ENCODE measurements around the gene EVPL. TPM values are rescaled to one million over a fixed set of nuclear protein-coding genes. Genes with fewer than 3 reads are reported as not detected.

EVPL gene
- total and polyA plus RNA-seq, 2 of the 13 experiments (the other 11 are each of a cell fraction or from before 2014, with no cell fraction given): 2.1 to 8.2 TPM

DNA sequence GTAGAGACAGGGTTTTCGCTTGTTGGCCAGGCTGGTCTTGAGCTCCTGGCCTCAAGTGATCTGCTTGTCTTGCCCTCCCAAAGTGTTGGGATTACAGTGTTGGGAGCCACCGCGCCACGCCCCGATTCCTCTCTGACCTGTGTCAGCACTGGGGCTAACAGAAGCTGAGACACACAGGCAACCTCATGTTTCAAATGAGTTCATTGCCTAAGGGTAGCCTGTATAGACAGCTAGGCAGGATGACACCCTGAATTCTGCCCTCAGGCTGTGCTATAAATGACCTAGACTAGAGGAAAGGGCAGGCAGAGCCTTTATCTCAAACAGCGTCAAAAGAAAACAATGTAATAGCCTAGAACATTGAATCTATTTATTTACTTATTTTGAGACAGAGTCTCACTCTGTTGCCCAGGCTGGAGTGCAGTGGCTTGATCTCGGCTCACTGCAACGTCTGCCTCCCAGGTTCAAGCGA, 28.7 kb downstream of the EVPL start (continued):
- TF ChIP-seq, protein P1, sequence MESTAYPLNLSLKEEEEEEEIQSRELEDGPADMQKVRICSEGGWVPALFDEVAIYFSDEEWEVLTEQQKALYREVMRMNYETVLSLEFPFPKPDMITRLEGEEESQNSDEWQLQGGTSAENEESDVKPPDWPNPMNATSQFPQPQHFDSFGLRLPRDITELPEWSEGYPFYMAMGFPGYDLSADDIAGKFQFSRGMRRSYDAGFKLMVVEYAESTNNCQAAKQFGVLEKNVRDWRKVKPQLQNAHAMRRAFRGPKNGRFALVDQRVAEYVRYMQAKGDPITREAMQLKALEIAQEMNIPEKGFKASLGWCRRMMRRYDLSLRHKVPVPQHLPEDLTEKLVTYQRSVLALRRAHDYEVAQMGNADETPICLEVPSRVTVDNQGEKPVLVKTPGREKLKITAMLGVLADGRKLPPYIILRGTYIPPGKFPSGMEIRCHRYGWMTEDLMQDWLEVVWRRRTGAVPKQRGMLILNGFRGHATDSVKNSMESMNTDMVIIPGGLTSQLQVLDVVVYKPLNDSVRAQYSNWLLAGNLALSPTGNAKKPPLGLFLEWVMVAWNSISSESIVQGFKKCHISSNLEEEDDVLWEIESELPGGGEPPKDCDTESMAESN (CRISPR knock-in tag; conservative IDR thresholded peaks at IDR 0.05): no peak
- no peak for TF ChIP-seq MTF2 (CRISPR knock-in tag; IDR thresholded peaks at IDR 0.05; ENCODE audit: borderline replicate concordance)
- TF ChIP-seq ZNF781 (CRISPR knock-in tag; IDR thresholded peaks at IDR 0.05; ENCODE audit: borderline replicate concordance, not compliant biosample characterization): peak; percentile 58
- TF ChIP-seq ZNF672 (CRISPR knock-in tag; IDR thresholded peaks at IDR 0.05): no peak
- TF ChIP-seq GABPA (IDR thresholded peaks at IDR 0.05; ENCODE audit: low read depth, low read length): no peak
- TF ChIP-seq GABPA (CRISPR knock-in tag; IDR thresholded peaks at IDR 0.05; ENCODE audit: low read depth): peak; percentile 31; the same call in 1 of the 2 replicates
- TF ChIP-seq KAT8 (CRISPR knock-in tag; IDR thresholded peaks at IDR 0.05): peak; percentile 22; the same call in 1 of the 2 replicates
- peak; percentile 20; the same call in 1 of the 2 replicates for TF ChIP-seq MIXL1 (CRISPR knock-in tag; IDR thresholded peaks at IDR 0.05)
- TF ChIP-seq MBD4 (IDR thresholded peaks at IDR 0.05; ENCODE audit: borderline replicate concordance, low read length): no peak
- no peak for TF ChIP-seq PHB2 (IDR thresholded peaks at IDR 0.05; ENCODE audit: partially characterized antibody)
- TF ChIP-seq KLF11 (CRISPR knock-in tag; IDR thresholded peaks at IDR 0.05): no peak
- TF ChIP-seq, protein P2, sequence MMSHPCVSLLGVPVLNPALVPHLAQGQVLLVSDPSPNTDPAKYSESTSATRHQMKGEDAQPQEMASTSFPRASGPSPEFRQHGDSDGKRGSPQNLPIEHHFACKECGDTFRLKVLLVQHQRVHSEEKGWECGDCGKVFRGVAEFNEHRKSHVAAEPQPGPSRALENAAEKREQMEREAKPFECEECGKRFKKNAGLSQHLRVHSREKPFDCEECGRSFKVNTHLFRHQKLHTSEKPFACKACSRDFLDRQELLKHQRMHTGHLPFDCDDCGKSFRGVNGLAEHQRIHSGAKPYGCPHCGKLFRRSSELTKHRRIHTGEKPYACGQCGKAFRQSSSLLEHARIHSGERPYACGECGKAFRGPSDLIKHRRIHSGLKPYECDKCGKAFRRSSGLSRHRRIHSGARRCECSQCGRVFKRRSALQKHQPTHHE (CRISPR knock-in tag; IDR thresholded peaks at IDR 0.05; ENCODE audit: borderline replicate concordance): no peak
- TF ChIP-seq, protein P3, sequence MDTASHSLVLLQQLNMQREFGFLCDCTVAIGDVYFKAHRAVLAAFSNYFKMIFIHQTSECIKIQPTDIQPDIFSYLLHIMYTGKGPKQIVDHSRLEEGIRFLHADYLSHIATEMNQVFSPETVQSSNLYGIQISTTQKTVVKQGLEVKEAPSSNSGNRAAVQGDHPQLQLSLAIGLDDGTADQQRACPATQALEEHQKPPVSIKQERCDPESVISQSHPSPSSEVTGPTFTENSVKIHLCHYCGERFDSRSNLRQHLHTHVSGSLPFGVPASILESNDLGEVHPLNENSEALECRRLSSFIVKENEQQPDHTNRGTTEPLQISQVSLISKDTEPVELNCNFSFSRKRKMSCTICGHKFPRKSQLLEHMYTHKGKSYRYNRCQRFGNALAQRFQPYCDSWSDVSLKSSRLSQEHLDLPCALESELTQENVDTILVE (CRISPR knock-in tag; IDR thresholded peaks at IDR 0.05): no peak
- peak; percentile 12 for TF ChIP-seq ELF3 (CRISPR knock-in tag; IDR thresholded peaks at IDR 0.05)
- TF ChIP-seq ZNF501 (CRISPR knock-in tag; IDR thresholded peaks at IDR 0.05): peak; percentile 50; the same call in 1 of the 2 replicates
- peak; percentile 13; the same call in 1 of the 2 replicates for TF ChIP-seq YEATS2 (CRISPR knock-in tag; IDR thresholded peaks at IDR 0.05; ENCODE audit: borderline replicate concordance)
- peak; percentile 43; the same call in 1 of the 2 replicates for TF ChIP-seq ERF (CRISPR knock-in tag; IDR thresholded peaks at IDR 0.05)
- peak; percentile 98 for TF ChIP-seq ZNF121 (CRISPR knock-in tag; IDR thresholded peaks at IDR 0.05)
- TF ChIP-seq MZF1 (CRISPR knock-in tag; IDR thresholded peaks at IDR 0.05; ENCODE audit: borderline replicate concordance): no peak
- TF ChIP-seq, protein P4, sequence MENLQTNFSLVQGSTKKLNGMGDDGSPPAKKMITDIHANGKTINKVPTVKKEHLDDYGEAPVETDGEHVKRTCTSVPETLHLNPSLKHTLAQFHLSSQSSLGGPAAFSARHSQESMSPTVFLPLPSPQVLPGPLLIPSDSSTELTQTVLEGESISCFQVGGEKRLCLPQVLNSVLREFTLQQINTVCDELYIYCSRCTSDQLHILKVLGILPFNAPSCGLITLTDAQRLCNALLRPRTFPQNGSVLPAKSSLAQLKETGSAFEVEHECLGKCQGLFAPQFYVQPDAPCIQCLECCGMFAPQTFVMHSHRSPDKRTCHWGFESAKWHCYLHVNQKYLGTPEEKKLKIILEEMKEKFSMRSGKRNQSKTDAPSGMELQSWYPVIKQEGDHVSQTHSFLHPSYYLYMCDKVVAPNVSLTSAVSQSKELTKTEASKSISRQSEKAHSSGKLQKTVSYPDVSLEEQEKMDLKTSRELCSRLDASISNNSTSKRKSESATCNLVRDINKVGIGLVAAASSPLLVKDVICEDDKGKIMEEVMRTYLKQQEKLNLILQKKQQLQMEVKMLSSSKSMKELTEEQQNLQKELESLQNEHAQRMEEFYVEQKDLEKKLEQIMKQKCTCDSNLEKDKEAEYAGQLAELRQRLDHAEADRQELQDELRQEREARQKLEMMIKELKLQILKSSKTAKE (CRISPR knock-in tag; IDR thresholded peaks at IDR 0.05; ENCODE audit: borderline replicate concordance): peak; percentile 80
- TF ChIP-seq TBL1XR1 (IDR thresholded peaks at IDR 0.05; ENCODE audit: borderline replicate concordance, low read length, partially characterized antibody): no peak
- peak; percentile 65; the same call in 1 of the 2 replicates for TF ChIP-seq ZNF543 (CRISPR knock-in tag; IDR thresholded peaks at IDR 0.05)
- TF ChIP-seq AGO2 (optimal IDR thresholded peaks at IDR 0.05; ENCODE audit: low read depth, low read length): no peak
- no peak for TF ChIP-seq ZNF678 (CRISPR knock-in tag; IDR thresholded peaks at IDR 0.05)
- 0 out of 2 replicates have a peak, but pooled peaks have one; percentile 59 for TF ChIP-seq ZMYM3 (CRISPR knock-in tag; IDR thresholded peaks at IDR 0.05)

All from HepG2 (cell line).